DOHH2 (cell line): ENCODE measurements around the gene PLCB4.

Experiments
- CTCF ChIP-seq: fragments of 200-600 bp; sonication (generic); IDR thresholded peaks from one replicate; pipeline ENCODE4 v1.5.1; 2014; ENCODE audit warnings: antibody characterized with exemption, mild to moderate bottlenecking, low read depth, low read length; ENCODE audit not compliant: poor library complexity, severe bottlenecking
- EZH2phosphoT487 ChIP-seq: fragments of 200-600 bp; sonication (generic); IDR thresholded peaks from 2 replicates; pipeline ENCODE4 v1.6.1; 2017; ENCODE audit warnings: borderline replicate concordance, mild to moderate bottlenecking, antibody characterized with exemption, low read length, moderate library complexity, mixed read lengths

- TF ChIP-seq CTCF (no peak), EZH2phosphoT487 (no peak)
These were observed 407.3 kb downstream of the PLCB4 start for GRCh38 chr20:9476174-9476573.
